WTC11 (cell line): ENCODE measurements around the gene HAPSTR1. TPM values are rescaled to one million over a fixed set of nuclear protein-coding genes. Genes with fewer than 3 reads are reported as not detected.
A peak's percentile ranks its signal among the peaks of the same experiment; 100 is the strongest.

ENCODE experiments used
- ATAC-seq: fragments of 200-7000 bp; cut with Tn5 transposase; 2 replicates; pipeline ENCODE4 v1.10.0; 2021; ENCODE audit warnings: mild to moderate bottlenecking, moderate library complexity
- CTCF ChIA-PET: fragments of 300-600 bp; sonication (Branson Sonifier 250); formaldehyde crosslinking; loops from one replicate; lab custom pipeline; 2021; ENCODE audit warnings: antibody characterized with exemption; lab: Charles Lee
- POLR2A ChIA-PET: fragments of 350-600 bp; sonication (Branson Sonifier 250); formaldehyde crosslinking; loops from one replicate; lab custom pipeline; 2021; ENCODE audit warnings: antibody characterized with exemption; lab: Charles Lee
- DNase-seq: peaks from one replicate; pipeline ENCODE4 v3.0.0; 2021; ENCODE audit warnings: low spot score
- H3K27ac Mint-ChIP-seq: 2 replicates; pipeline ENCODE4 v1.8.0; 2021; ENCODE audit warnings: mixed read lengths
- H3K27me3 Mint-ChIP-seq: 2 replicates; pipeline ENCODE4 v1.8.0; 2021; ENCODE audit warnings: low read depth, mild to moderate bottlenecking, moderate library complexity, mixed read lengths
- H3K36me3 Mint-ChIP-seq: 2 replicates; pipeline ENCODE4 v1.8.0; 2021; ENCODE audit warnings: mixed read lengths
- H3K4me1 Mint-ChIP-seq: 2 replicates; pipeline ENCODE4 v1.8.0; 2022; ENCODE audit warnings: mixed read lengths
- H3K4me3 Mint-ChIP-seq: 2 replicates; pipeline ENCODE4 v1.8.0; 2021; ENCODE audit warnings: mild to moderate bottlenecking, moderate library complexity, mixed read lengths
- H3K9me3 Mint-ChIP-seq: 2 replicates; pipeline ENCODE4 v1.8.0; 2021; ENCODE audit warnings: mixed read lengths
- AFF4 ChIP-seq: sonication (generic); formaldehyde crosslinking; IDR thresholded peaks from 2 replicates; pipeline ENCODE4 v1.8.1; 2023; ENCODE audit warnings: mild to moderate bottlenecking, missing genetic modification reagents, borderline replicate concordance
- ATF1 ChIP-seq: sonication (generic); formaldehyde crosslinking; IDR thresholded peaks from 2 replicates; pipeline ENCODE4 v1.8.1; 2023; ENCODE audit warnings: mild to moderate bottlenecking, moderate library complexity, missing genetic modification reagents
- ATF2 ChIP-seq: sonication (generic); formaldehyde crosslinking; IDR thresholded peaks from 2 replicates; pipeline ENCODE4 v1.8.1; 2022; ENCODE audit warnings: low read depth, missing genetic modification reagents, borderline replicate concordance
- E2F5 ChIP-seq: sonication (generic); formaldehyde crosslinking; IDR thresholded peaks from 2 replicates; pipeline ENCODE4 v1.8.1; 2022; ENCODE audit warnings: mild to moderate bottlenecking, moderate library complexity, missing genetic modification reagents
- EMX1 ChIP-seq: fragments of 250-450 bp; sonication (Bioruptor Pico); IDR thresholded peaks from 2 replicates; pipeline ENCODE4 v1.8.0; 2021; ENCODE audit warnings: mild to moderate bottlenecking
- FOXP1 ChIP-seq: sonication (generic); formaldehyde crosslinking; IDR thresholded peaks from 2 replicates; pipeline ENCODE4 v1.8.0; 2022; ENCODE audit warnings: missing genetic modification reagents, mild to moderate bottlenecking, moderate library complexity, borderline replicate concordance
- GRHL2 ChIP-seq: fragments of 250-450 bp; sonication (Bioruptor Pico); IDR thresholded peaks from 2 replicates; pipeline ENCODE4 v1.8.0; 2022; ENCODE audit warnings: mild to moderate bottlenecking, moderate library complexity; ENCODE audit not compliant: insufficient replicate concordance, severe bottlenecking
- HMGXB4 ChIP-seq: sonication (generic); formaldehyde crosslinking; IDR thresholded peaks from 2 replicates; pipeline ENCODE4 v1.8.1; 2023; ENCODE audit warnings: mild to moderate bottlenecking, moderate library complexity, missing genetic modification reagents
- IRF2 ChIP-seq: sonication (generic); formaldehyde crosslinking; IDR thresholded peaks from 2 replicates; pipeline ENCODE4 v1.8.0; 2022; ENCODE audit warnings: low read depth, missing genetic modification reagents, borderline replicate concordance
- MYBL2 ChIP-seq: sonication (generic); formaldehyde crosslinking; IDR thresholded peaks from 2 replicates; pipeline ENCODE4 v1.8.1; 2023; ENCODE audit warnings: mild to moderate bottlenecking, moderate library complexity, missing genetic modification reagents
- RELA ChIP-seq: sonication (generic); formaldehyde crosslinking; IDR thresholded peaks from 2 replicates; pipeline ENCODE4 v1.8.1; 2022; ENCODE audit warnings: missing genetic modification reagents, mild to moderate bottlenecking, borderline replicate concordance
- SMAD3 ChIP-seq: sonication (generic); formaldehyde crosslinking; IDR thresholded peaks from 2 replicates; pipeline ENCODE4 v1.8.0; 2022; ENCODE audit warnings: missing genetic modification reagents, mild to moderate bottlenecking, borderline replicate concordance
- TEAD1 ChIP-seq: sonication (generic); formaldehyde crosslinking; IDR thresholded peaks from 2 replicates; pipeline ENCODE4 v1.8.0; 2022; ENCODE audit warnings: mild to moderate bottlenecking, missing genetic modification reagents
- ZMAT4 ChIP-seq: fragments of 250-450 bp; sonication (Bioruptor Pico); IDR thresholded peaks from 2 replicates; pipeline ENCODE4 v1.9.0; 2021; ENCODE audit warnings: mild to moderate bottlenecking
- ZNF121 ChIP-seq: sonication (generic); formaldehyde crosslinking; IDR thresholded peaks from 2 replicates; pipeline ENCODE4 v1.8.0; 2023; ENCODE audit warnings: missing genetic modification reagents
- ZNF416 ChIP-seq: fragments of 250-450 bp; sonication (Bioruptor Pico); IDR thresholded peaks from 2 replicates; pipeline ENCODE4 v1.9.0; 2021; ENCODE audit warnings: mild to moderate bottlenecking, inconsistent platforms
- ZNF425 ChIP-seq: fragments of 250-450 bp; sonication (Bioruptor Pico); conservative IDR thresholded peaks from 2 replicates; pipeline ENCODE4 v1.9.0; 2021; ENCODE audit warnings: mild to moderate bottlenecking
- ZNF512 ChIP-seq: sonication (generic); formaldehyde crosslinking; IDR thresholded peaks from 2 replicates; pipeline ENCODE4 v1.8.1; 2022; ENCODE audit warnings: missing genetic modification reagents, borderline replicate concordance
- ZNF671 ChIP-seq: fragments of 250-450 bp; sonication (Bioruptor Pico); IDR thresholded peaks from 2 replicates; pipeline ENCODE4 v1.8.0; 2021; ENCODE audit warnings: mild to moderate bottlenecking
- total RNA-seq: library from RNA; stranded (reverse); gene quantifications from 3 replicates; pipeline ENCODE4 v1.2.3, GENCODE V29; 2021

HAPSTR1 gene
- total RNA-seq, 1 experiment from 2014 or later, result 54.3 TPM

- POLR2A ChIA-PET, result no interaction called here
- no peaks in the 10 kb centered on the region for H3K9me3 Mint-ChIP-seq
- 0 out of 2 replicates have a peak overlapping the region, but pooled peaks have one; percentile 53 for H3K27ac Mint-ChIP-seq
- ATAC-seq, result no peak
- DNase-seq, result no peak
- no peak overlapping the region for H3K4me3 Mint-ChIP-seq
- H3K36me3 Mint-ChIP-seq, result peaks cover 80% of the 10 kb centered on the region
- TF ChIP-seq ZNF121 (CRISPR knock-in tag), result peak; percentile 90
- TF ChIP-seq SMAD3 (CRISPR knock-in tag), result no peak
- CTCF ChIA-PET, result interaction anchor here (0.7 to 1.2 kb wide), 2 partner anchors 65 to 90 kb away, joined by 3 to 4 read pairs; no protein-coding TSS in a partner anchor
- peaks cover 58% of the 10 kb centered on the region for H3K4me1 Mint-ChIP-seq
- no peaks in the 10 kb centered on the region for H3K27me3 Mint-ChIP-seq
These were observed 7.1 kb downstream of the HAPSTR1 start for GRCh38 chr16:9098377-9099090.

GRCh38 chr16:9099131-9099625, 7.7 kb downstream of the HAPSTR1 start:
- DNase-seq, result no peak
- TF ChIP-seq EMX1 (CRISPR knock-in tag), result no peak
- no peak for TF ChIP-seq ATF2 (CRISPR knock-in tag)
- no peak for TF ChIP-seq ZNF425 (CRISPR knock-in tag)
- no peak for TF ChIP-seq TEAD1
- no peak for TF ChIP-seq ZNF671 (CRISPR knock-in tag)
- no peak for TF ChIP-seq FOXP1 (CRISPR knock-in tag)
- no peak for TF ChIP-seq GRHL2
- TF ChIP-seq HMGXB4 (CRISPR knock-in tag), result no peak
- TF ChIP-seq ZMAT4, result no peak
- TF ChIP-seq E2F5 (CRISPR knock-in tag), result no peak
- no peak for TF ChIP-seq IRF2
- H3K9me3 Mint-ChIP-seq, result no peaks in the 10 kb centered on the region
- H3K36me3 Mint-ChIP-seq, result peaks cover 79% of the 10 kb centered on the region
- H3K27ac Mint-ChIP-seq, result peak overlapping the region; percentile 79
- H3K4me1 Mint-ChIP-seq, result peaks cover 55% of the 10 kb centered on the region
- ChIA-PET CTCF (no interaction called here), POLR2A (no interaction called here)
- no peaks in the 10 kb centered on the region for H3K27me3 Mint-ChIP-seq
- no peak for ATAC-seq
- H3K4me3 Mint-ChIP-seq, result no peak overlapping the region

GRCh38 chr16:9102379-9102778, 10.9 kb downstream of the HAPSTR1 start:
- no peaks in the 10 kb centered on the region for H3K9me3 Mint-ChIP-seq
- ATAC-seq (no peak), DNase-seq (no peak)
- no peak overlapping the region for H3K4me3 Mint-ChIP-seq
- peaks cover 81% of the 10 kb centered on the region for H3K36me3 Mint-ChIP-seq
- H3K4me1 Mint-ChIP-seq, result peaks cover 56% of the 10 kb centered on the region
- ChIA-PET CTCF (interaction anchor here (1.2 to 1.4 kb wide), 2 partner anchors 32 to 222 kb away, joined by 3 to 6 read pairs; no protein-coding TSS in a partner anchor), POLR2A (interaction anchor here (0.6 to 2.0 kb wide), 2 partner anchors 11 to 17 kb away, joined by 4 to 9 read pairs; partner anchors contain the start of gene HAPSTR1)
- no peaks in the 10 kb centered on the region for H3K27me3 Mint-ChIP-seq
- H3K27ac Mint-ChIP-seq, result no peak overlapping the region; the same call in 1 of the 2 replicates
- no peak for TF ChIP-seq ATF1 (CRISPR knock-in tag)
- TF ChIP-seq ZNF416 (CRISPR knock-in tag), result no peak
- no peak for TF ChIP-seq ZNF512
- TF ChIP-seq EMX1 (CRISPR knock-in tag), result no peak
- no peak for TF ChIP-seq MYBL2 (CRISPR knock-in tag)
- TF ChIP-seq RELA, result no peak
- TF ChIP-seq AFF4 (CRISPR knock-in tag), result no peak
